Lower lobe of right lung (tissue), 2 donors: ENCODE results near the gene UGGT2. TPM values are rescaled to one million over a fixed set of nuclear protein-coding genes. Genes with fewer than 3 reads are reported as not detected.

Source experiments
- ATAC-seq, 2 donors: fragments of 200-7000 bp; cut with Tn5 transposase; one replicate each; pipeline ENCODE4 v1.9.1; 2020 to 2022; ENCODE audit warnings: mild to moderate bottlenecking in 2 of 2, moderate library complexity in 2 of 2
- DNase-seq: peaks from one replicate; pipeline ENCODE4 v3.0.0-alpha.2; 2020
- H3K27ac ChIP-seq: fragments of 200-600 bp; one replicate; pipeline ENCODE4 v1.8.0; 2022
- H3K27me3 ChIP-seq: fragments of 200-600 bp; one replicate; pipeline ENCODE4 v1.8.0; 2022; ENCODE audit warnings: low read depth
- H3K36me3 ChIP-seq: fragments of 200-600 bp; one replicate; pipeline ENCODE4 v1.8.0; 2022; ENCODE audit warnings: mild to moderate bottlenecking
- H3K4me1 ChIP-seq: fragments of 200-600 bp; one replicate; pipeline ENCODE4 v1.8.0; 2022
- H3K4me3 ChIP-seq: fragments of 200-600 bp; one replicate; pipeline ENCODE4 v1.8.0; 2022; ENCODE audit warnings: mild to moderate bottlenecking
- H3K9me3 ChIP-seq: fragments of 200-600 bp; one replicate; pipeline ENCODE4 v1.8.0; 2022
- intact Hi-C: fragments of 100-400 bp; cut with DNase I; formaldehyde crosslinking; loops from one replicate; pipeline ENCODE4 v1.11.0; 2022
- total RNA-seq: library from RNA; stranded (reverse); fragmentation: NEBNext Ultra II Directional; extraction: Animal tissue kit (Norgen Biotek cat#: 25700); gene quantifications from one replicate; pipeline ENCODE4 v1.2.1, GENCODE V29; 2021
- TF ChIP-seq, protein P1 (sequence below): fragments of 200-600 bp; IDR thresholded peaks from one replicate; pipeline ENCODE4 v1.8.0; 2022; ENCODE audit warnings: antibody characterized with exemption, mild to moderate bottlenecking
- donor health status: DM: no; HTN: yes; CAD: no; lungs with severe emphysema.

Gene UGGT2
- total RNA-seq, 1 donor from 2014 or later, result 18.0 TPM

DNA sequence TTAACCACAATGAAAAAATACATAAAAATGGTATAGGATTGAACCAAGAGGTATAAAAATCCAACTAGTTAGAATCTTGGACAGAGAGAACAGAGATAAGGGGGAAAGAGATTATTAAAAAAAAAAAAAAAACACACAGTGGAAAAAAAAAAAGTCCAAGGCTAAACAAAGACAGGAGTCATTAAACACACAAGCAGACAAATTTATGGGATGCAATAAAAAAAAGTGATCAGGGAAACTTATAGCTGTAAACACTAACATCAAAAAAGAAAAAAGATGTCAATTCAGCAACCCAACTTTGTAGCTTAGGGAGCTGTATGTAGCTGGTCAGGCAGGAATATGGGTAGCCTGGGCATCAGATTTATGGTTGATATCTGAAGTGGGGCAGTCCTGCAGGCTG is 247.3 kb downstream of the UGGT2 start:
- no peaks in the 10 kb centered on the region for H3K36me3 ChIP-seq

DNA sequence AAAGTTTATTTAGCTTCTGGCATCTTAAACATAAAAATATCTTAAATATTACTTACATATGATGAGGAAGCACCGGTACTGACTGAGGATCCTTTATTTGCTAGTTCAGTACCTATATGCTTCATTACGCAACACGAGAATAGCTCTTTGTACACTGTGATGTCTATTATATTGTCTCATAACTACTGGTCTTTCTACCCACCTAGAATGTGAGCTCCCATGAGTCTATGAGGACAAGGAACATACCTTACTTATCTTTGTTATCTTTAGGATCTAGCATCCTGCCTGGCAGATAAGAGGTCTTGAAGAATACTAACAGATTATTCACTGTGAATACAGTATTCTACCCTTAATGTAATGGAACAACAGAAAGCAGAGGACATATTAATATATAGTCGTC is 251.4 kb downstream of the UGGT2 start:
- TF ChIP-seq, protein P1, sequence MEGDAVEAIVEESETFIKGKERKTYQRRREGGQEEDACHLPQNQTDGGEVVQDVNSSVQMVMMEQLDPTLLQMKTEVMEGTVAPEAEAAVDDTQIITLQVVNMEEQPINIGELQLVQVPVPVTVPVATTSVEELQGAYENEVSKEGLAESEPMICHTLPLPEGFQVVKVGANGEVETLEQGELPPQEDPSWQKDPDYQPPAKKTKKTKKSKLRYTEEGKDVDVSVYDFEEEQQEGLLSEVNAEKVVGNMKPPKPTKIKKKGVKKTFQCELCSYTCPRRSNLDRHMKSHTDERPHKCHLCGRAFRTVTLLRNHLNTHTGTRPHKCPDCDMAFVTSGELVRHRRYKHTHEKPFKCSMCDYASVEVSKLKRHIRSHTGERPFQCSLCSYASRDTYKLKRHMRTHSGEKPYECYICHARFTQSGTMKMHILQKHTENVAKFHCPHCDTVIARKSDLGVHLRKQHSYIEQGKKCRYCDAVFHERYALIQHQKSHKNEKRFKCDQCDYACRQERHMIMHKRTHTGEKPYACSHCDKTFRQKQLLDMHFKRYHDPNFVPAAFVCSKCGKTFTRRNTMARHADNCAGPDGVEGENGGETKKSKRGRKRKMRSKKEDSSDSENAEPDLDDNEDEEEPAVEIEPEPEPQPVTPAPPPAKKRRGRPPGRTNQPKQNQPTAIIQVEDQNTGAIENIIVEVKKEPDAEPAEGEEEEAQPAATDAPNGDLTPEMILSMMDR, result no peak
- H3K36me3 ChIP-seq, result no peaks in the 10 kb centered on the region
- no peak overlapping the region for H3K27ac ChIP-seq
- ATAC-seq, result no peak
- H3K4me1 ChIP-seq, result no peaks in the 10 kb centered on the region
- no peaks in the 10 kb centered on the region for H3K27me3 ChIP-seq
- no peak for DNase-seq
- no peak overlapping the region for H3K4me3 ChIP-seq
- intact Hi-C loops, result no loop called here
- H3K9me3 ChIP-seq, result peaks cover 7% of the 10 kb centered on the region

More for the DNA sequence above, 247.3 kb downstream of the UGGT2 start:
- no peak overlapping the region for H3K27ac ChIP-seq
- TF ChIP-seq, protein P1, result no peak
- ATAC-seq (no peak), DNase-seq (no peak)
- no peaks in the 10 kb centered on the region for H3K4me1 ChIP-seq
- intact Hi-C loops, result no loop called here
- H3K9me3 ChIP-seq, result peaks cover 22% of the 10 kb centered on the region
- no peak overlapping the region for H3K4me3 ChIP-seq
- H3K27me3 ChIP-seq, result no peaks in the 10 kb centered on the region

DNA sequence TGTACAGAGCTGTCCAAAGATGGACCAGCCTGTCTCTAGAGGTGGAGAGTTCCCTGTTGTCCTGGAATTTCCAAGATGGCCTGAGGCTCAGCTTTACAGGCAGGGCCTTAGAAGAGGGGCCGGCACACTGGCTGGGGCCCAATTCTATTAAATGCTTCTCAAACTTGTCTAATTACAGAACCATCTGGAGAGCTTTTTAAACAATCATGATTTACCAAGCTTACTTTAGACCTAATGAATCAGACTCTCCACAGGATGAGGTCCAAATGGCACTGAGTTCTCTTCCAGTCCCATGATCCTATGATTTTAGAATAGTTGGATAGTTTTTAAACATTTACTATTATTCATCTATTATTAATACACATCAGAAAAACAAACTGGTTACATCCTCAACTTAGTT is 252.8 kb downstream of the UGGT2 start:
- TF ChIP-seq, protein P1, result no peak
- intact Hi-C loops, result no loop called here
- Histone ChIP-seq H3K36me3 (no peaks in the 10 kb centered on the region), H3K9me3 (peaks cover 4% of the 10 kb centered on the region), H3K27ac (no peak overlapping the region), H3K4me3 (no peak overlapping the region), H3K27me3 (no peaks in the 10 kb centered on the region), H3K4me1 (no peaks in the 10 kb centered on the region)
- DNase-seq (no peak), ATAC-seq (peak in 1 of 2 donors; percentile 26)

DNA sequence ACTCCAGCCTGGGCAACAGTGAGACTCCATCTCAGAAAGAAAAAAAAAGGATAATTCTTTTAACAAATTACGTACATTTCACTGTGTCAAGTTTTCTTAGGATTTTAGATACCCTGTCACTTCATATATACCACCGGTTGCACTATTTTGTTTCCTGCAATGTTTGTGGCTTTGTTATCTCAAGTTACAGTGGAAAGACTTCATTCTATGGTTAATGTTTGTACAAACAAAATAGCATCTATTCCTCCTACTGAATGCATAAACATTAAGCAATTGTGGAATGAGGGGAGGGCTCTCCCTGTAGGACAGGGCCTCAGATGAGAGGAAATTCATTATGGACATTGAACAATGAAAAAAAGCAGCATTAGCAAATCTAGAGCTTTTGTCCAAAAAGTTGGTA is 256.2 kb downstream of the UGGT2 start:
- TF ChIP-seq, protein P1, result no peak
- no peaks in the 10 kb centered on the region for H3K4me1 ChIP-seq
- DNase-seq (no peak), ATAC-seq (no peak)
- H3K27me3 ChIP-seq, result no peaks in the 10 kb centered on the region
- no peaks in the 10 kb centered on the region for H3K9me3 ChIP-seq
- H3K36me3 ChIP-seq, result peaks cover 27% of the 10 kb centered on the region
- H3K4me3 ChIP-seq, result no peak overlapping the region
- no peak overlapping the region for H3K27ac ChIP-seq
- intact Hi-C loops, result no loop called here

DNA sequence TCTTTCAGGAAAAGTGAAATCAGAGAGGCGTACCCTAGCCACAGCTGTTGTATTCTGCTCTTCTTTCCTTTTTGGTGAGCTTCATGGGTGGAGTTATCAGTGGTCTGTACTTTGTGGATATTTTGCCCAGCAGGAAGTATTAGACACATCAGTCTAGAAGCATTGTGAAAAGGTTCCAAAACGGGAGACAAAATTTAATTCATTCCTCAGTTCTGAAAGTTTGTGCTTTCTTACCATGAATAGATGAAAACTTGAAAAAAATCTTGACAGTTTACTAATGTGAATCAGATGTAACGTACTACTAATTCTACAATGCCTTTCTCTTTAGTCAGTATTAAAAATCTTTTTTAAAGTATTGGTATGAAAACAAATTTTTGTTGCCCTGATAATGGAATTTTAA is 259.4 kb downstream of the UGGT2 start:
- H3K9me3 ChIP-seq, result no peaks in the 10 kb centered on the region
- TF ChIP-seq, protein P1, result no peak
- H3K4me3 ChIP-seq, result no peak overlapping the region
- H3K27ac ChIP-seq, result no peak overlapping the region
- H3K27me3 ChIP-seq, result no peaks in the 10 kb centered on the region
- peaks cover 59% of the 10 kb centered on the region for H3K36me3 ChIP-seq
- intact Hi-C loops, result no loop called here
- DNase-seq (no peak), ATAC-seq (no peak)
- no peaks in the 10 kb centered on the region for H3K4me1 ChIP-seq
